ENCODE measurements around the gene PPP1R9B. TPM values are rescaled to one million over a fixed set of nuclear protein-coding genes. Genes with fewer than 3 reads are reported as not detected.

The PPP1R9B gene
- total RNA-seq, 1 donor from 2014 or later, result 30.1 TPM

- no peak for DNase-seq
Measured at GRCh38 chr17:50122945-50123344, 27.5 kb downstream of the PPP1R9B start.

- DNase-seq, result no peak
Measured at GRCh38 chr17:50120475-50121253, 29.8 kb downstream of the PPP1R9B start.

GRCh38 chr17:50118828-50119218, 31.7 kb downstream of the PPP1R9B start:
- no peak for DNase-seq

- no peak for DNase-seq
Measured at GRCh38 chr17:50118076-50118827, 32.2 kb downstream of the PPP1R9B start.

GRCh38 chr17:50117202-50118051, 33.0 kb downstream of the PPP1R9B start:
- DNase-seq, result peak; percentile 79

GRCh38 chr17:50115756-50116155, 34.7 kb downstream of the PPP1R9B start:
- DNase-seq, result no peak

GRCh38 chr17:50114849-50115357, 35.6 kb downstream of the PPP1R9B start:
- DNase-seq, result peak; percentile 70

- DNase-seq, result no peak
Measured at GRCh38 chr17:50114401-50114800, 36.1 kb downstream of the PPP1R9B start.

- DNase-seq, result no peak
Measured at GRCh38 chr17:50113624-50114320, 36.7 kb downstream of the PPP1R9B start.

- DNase-seq, result no peak
Measured at GRCh38 chr17:50112694-50113093, 37.8 kb downstream of the PPP1R9B start.

GRCh38 chr17:50111673-50112655, 38.5 kb downstream of the PPP1R9B start:
- peak; percentile 63 for DNase-seq

GRCh38 chr17:50110591-50111349, 39.7 kb downstream of the PPP1R9B start:
- DNase-seq, result no peak

GRCh38 chr17:50109785-50110184, 40.7 kb downstream of the PPP1R9B start:
- no peak for DNase-seq

- DNase-seq, result no peak
Measured at GRCh38 chr17:50109207-50109606, 41.3 kb downstream of the PPP1R9B start.

GRCh38 chr17:50108556-50108955, 41.9 kb downstream of the PPP1R9B start:
- no peak for DNase-seq

- DNase-seq, result no peak
Measured at GRCh38 chr17:50107790-50108414, 42.6 kb downstream of the PPP1R9B start.

- no peak for DNase-seq
Measured at GRCh38 chr17:50106393-50107131, 43.9 kb downstream of the PPP1R9B start.

GRCh38 chr17:50105811-50106210, 44.7 kb downstream of the PPP1R9B start:
- DNase-seq, result no peak

- no peak for DNase-seq
Measured at GRCh38 chr17:50103941-50104340, 46.5 kb downstream of the PPP1R9B start.

Measured in tongue (tissue), 2 donors.